ENCODE data around the gene PODN. TPM values are rescaled to one million over a fixed set of nuclear protein-coding genes. Genes with fewer than 3 reads are reported as not detected.
A peak's percentile ranks its signal among the peaks of the same experiment; 100 is the strongest.

Gene PODN
- total and polyA plus RNA-seq, 11 donors: 5.2 to 61.8 (median 16.7) TPM

GRCh38 chr1:53130878-53131589 lies 69.0 kb downstream of the PODN start:
- 83 to 86% (median 85%) methylated on average over 9 of the region's 9 CpGs for WGBS, 4 donors
- Histone ChIP-seq H3K27me3 (no peaks in the 10 kb centered on the region), H3K4me1 (peaks cover 0 to 20% (median 2%) of the 10 kb centered on the region in 12 donors), H3K4me3 (no peak overlapping the region), H3K36me3 (no peaks in the 10 kb centered on the region), H3K27ac (peak overlapping the region in 6 of 12 donors; percentile 18 to 84 (median 49)), H3K9me3 (no peaks in the 10 kb centered on the region)
- DNase-seq (no peak), ATAC-seq (peak in 2 of 4 donors; percentile 10 to 48)
- no peak for TF ChIP-seq POLR2A (IDR thresholded peaks at IDR 0.05)
- intact Hi-C loops (cut with DNase I): no loop called here

- no peaks in the 10 kb centered on the region for H3K9me3 ChIP-seq
- peaks cover 0 to 16% (median 0%) of the 10 kb centered on the region in 12 donors for H3K4me1 ChIP-seq
- intact Hi-C loops (cut with DNase I): no loop called here
- peak overlapping the region in 2 of 12 donors; percentile 46 to 84 for H3K27ac ChIP-seq
- no peak for DNase-seq
- no peaks in the 10 kb centered on the region for H3K36me3 ChIP-seq
- TF ChIP-seq CTCF (IDR thresholded peaks at IDR 0.05) (no peak), POLR2A (IDR thresholded peaks at IDR 0.05) (no peak)
- no peak overlapping the region for H3K4me3 ChIP-seq
- 90 to 95% (median 92%) methylated on average over 2 of the region's 2 CpGs for WGBS, 4 donors
- no peak for ATAC-seq
- no peaks in the 10 kb centered on the region for H3K27me3 ChIP-seq
Measured at GRCh38 chr1:53131590-53131938, 69.6 kb downstream of the PODN start.

GRCh38 chr1:53132176-53132575 lies 70.2 kb downstream of the PODN start:
- peaks cover 0 to 11% (median 0%) of the 10 kb centered on the region in 12 donors for H3K4me1 ChIP-seq
- no peak overlapping the region for H3K4me3 ChIP-seq
- 84 to 91% (median 90%) methylated on average over 8 of the region's 8 CpGs for WGBS, 4 donors
- no peaks in the 10 kb centered on the region for H3K27me3 ChIP-seq
- no peak for DNase-seq
- no peak for TF ChIP-seq CTCF (IDR thresholded peaks at IDR 0.05)
- TF ChIP-seq POLR2A (IDR thresholded peaks at IDR 0.05): no peak
- no peak for ATAC-seq
- H3K9me3 ChIP-seq: peaks cover 0 to 1% (median 0%) of the 10 kb centered on the region in 12 donors
- peak overlapping the region in 1 of 12 donors; percentile 84 for H3K27ac ChIP-seq
- no peaks in the 10 kb centered on the region for H3K36me3 ChIP-seq
- intact Hi-C loops (cut with DNase I): no loop called here

GRCh38 chr1:53133261-53134041 lies 71.4 kb downstream of the PODN start:
- ATAC-seq: no peak

More at GRCh38 chr1:53133261-53134041, 71.4 kb downstream of the PODN start:
- TF ChIP-seq CTCF (IDR thresholded peaks at IDR 0.05) (no peak), POLR2A (IDR thresholded peaks at IDR 0.05) (no peak)
- H3K27ac ChIP-seq: peak overlapping the region in 1 of 12 donors; percentile 84
- peaks cover 0 to 12% (median 3%) of the 10 kb centered on the region in 12 donors for H3K9me3 ChIP-seq
- intact Hi-C loops (cut with DNase I): no loop called here
- DNase-seq: no peak
- no peaks in the 10 kb centered on the region for H3K27me3 ChIP-seq
- WGBS, 4 donors: 83 to 90% (median 86%) methylated on average over 8 to 9 of the region's 9 CpGs
- H3K36me3 ChIP-seq: no peaks in the 10 kb centered on the region
- peaks cover 0 to 11% (median 0%) of the 10 kb centered on the region in 12 donors for H3K4me1 ChIP-seq
- no peak overlapping the region for H3K4me3 ChIP-seq
